G401 (cell line): ENCODE data around the gene CCDC124. TPM values are rescaled to one million over a fixed set of nuclear protein-coding genes. Genes with fewer than 3 reads are reported as not detected.
"Not testable (repeated sequence)": the region's sequence is repeated elsewhere in the genome, so short reads cannot be mapped to it uniquely, and the experiment has no call there.

Experiments
- DNase-seq: peaks from one replicate; pipeline ENCODE4 v3.0.0-alpha.2; 2015; ENCODE audit warnings: low spot score
- in situ Hi-C: cut with HindIII; loops from 2 replicates; pipeline ENCODE4 v1.10.0; 2016; ENCODE audit warnings: low sequenced_read_pairs, mixed read lengths
- total RNA-seq: library from RNA; depleted of rRNA; stranded (reverse); fragments of >200 nt; shearing (Covaris generic); gene quantifications from 2 replicates; pipeline ENCODE4 v1.2.3, GENCODE V29; 2014; rRNA removed

CCDC124 gene
- total RNA-seq, 1 experiment from 2014 or later, result 230 TPM

DNA sequence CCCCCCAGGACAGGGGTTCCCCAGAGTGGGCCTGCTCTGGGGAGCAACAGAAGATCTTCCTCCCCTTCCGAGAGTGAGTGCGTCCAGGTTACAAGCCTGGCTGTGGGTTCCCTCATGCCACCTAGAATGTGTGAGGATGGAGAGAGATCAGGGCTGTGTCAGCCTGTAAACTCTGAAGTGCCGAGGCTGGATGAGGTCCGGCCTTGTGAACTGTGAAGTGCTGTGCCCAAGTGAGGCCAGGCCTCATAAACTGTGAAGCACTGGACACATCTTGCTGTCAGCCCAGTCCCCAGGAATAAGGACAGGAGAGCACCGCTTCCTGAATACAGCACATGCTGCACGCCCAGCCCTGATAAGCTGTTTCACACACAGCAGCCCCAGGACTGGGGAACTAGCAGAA lies 41.7 kb downstream of the CCDC124 start:
- DNase-seq, result no peak
- in situ Hi-C loops, result no loop called here

DNA sequence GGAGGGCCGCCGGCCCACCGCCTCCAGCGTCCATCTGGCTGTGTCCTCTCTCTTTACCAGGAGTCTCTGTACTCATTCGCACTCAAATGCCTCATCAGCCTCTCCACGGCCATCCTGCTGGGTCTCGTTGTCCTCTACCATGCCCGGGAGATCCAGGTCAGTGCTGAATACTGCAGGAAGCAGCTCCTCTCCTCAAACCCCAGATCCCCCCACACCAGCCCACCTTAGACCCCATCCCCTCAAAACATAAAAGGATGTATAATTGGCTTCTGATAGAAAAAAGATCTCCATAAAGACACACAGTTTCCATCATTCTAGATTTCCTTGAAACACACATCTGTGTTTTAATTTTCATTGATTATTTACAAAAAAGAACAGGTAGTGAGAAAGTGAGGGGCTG lies 42.2 kb downstream of the CCDC124 start:
- no peak for DNase-seq
- in situ Hi-C loops, result no loop called here

DNA sequence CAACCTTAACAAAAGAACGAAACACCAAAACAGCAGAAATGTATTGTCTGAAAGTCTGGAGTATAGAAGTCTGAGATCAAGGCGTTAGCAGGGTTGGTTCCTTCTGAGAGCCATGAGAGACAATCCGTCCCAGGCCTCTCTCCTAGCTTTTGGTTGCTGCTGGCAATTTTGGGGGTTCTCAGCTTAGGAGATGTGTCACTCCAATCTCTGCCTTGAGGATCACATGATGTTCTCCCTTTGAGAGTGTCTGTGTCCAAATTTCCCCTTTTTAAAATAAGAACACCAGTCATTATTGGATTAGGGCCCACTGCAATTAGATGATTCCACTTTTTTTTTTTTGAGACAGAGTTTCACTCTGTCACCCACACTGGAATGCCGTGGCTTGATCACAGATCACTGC lies 44.2 kb downstream of the CCDC124 start:
- in situ Hi-C loops, result no loop called here
- DNase-seq, result no peak

DNA sequence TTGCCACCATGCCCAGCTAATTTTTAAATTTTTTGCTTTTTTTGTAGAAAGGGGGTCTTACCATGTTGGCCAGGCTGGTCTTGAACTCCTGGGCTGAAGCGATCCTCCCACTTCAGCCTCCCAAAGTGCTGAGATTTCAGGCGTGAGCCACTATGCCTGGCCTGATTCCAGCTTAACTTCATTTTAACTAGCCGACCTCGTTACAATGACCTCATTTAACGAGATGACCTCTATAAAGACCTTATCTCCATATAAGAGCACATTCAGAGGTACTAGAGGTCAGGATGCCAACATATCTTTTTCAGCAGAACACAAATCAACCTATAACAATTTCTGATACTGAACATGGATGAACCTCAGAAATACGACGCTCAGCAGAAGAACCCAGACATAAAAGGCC lies 44.7 kb downstream of the CCDC124 start:
- no peak for DNase-seq
- in situ Hi-C loops, result no loop called here

DNA sequence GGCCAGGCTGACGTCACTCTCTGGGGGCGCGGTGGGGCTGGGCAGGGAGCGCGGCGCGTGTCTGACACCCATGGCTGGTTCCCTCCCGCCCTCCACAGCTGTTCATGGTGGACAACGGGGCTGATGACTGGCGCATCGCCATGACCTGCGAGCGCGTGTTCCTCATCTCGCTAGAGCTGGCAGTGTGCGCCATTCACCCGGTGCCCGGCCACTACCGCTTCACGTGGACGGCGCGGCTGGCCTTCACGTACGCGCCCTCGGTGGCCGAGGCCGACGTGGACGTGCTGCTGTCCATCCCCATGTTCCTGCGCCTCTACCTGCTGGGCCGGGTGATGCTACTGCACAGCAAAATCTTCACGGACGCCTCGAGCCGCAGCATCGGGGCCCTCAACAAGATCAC lies 48.8 kb downstream of the CCDC124 start:
- in situ Hi-C loops, result no loop called here

DNA sequence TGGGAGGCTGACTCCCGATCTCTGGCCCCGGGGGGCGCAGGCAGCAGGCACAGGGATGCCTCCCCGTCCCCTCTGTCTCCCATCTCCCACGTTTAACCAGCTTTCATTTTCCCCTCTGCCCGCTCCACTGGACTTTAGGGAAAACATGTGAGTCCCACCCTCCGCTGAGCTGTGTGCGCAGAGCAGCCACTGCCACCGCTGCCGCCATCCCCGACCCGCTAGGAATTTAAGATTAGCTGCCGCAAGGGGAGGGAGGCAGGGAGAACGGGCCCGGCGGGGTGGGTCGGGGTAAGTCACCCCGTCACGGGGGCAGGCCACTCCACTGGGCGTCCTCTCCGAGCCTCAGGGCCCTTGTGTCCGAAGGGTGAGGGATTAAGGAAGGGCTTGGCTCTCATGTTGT lies 49.6 kb downstream of the CCDC124 start:
- in situ Hi-C loops, result no loop called here
- no peak for DNase-seq

More for the DNA sequence above, 48.8 kb downstream of the CCDC124 start:
- DNase-seq, result no peak

DNA sequence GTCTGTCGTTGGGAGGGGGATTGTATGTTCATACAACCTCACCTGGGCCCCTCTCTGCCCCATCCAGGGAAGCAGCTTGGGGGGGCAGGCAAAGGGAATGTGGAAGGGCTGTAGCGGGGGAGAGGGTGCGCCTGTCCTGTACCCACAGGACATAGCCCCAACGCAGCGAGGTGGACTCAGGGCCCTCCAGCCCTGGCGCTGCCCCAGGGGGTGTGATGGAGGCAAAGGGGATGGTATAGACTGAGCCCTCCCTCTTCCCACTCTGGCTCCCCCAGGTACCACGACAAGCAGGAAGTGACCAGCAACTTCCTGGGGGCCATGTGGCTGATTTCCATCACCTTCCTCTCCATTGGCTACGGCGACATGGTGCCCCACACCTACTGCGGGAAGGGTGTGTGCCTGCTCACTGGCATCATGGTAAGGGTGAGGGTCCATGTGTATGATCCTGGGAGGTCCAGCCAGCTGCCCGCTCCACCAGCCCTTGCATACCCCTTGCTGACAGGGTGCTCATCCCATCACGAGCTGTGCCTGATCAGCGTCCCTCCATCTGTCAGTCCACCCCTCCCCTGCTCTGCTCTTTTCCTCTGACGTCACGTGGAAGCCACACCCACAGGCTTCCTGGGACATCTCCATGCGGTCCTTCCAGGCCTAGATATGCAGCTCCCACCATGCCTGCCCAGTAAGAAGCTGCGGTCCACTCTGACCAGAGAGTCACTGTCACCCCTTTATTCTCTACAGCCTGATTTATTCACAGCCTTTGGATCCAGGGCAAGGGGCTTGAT lies 52.4 kb downstream of the CCDC124 start:
- in situ Hi-C loops, result no loop called here
- no peak for DNase-seq

DNA sequence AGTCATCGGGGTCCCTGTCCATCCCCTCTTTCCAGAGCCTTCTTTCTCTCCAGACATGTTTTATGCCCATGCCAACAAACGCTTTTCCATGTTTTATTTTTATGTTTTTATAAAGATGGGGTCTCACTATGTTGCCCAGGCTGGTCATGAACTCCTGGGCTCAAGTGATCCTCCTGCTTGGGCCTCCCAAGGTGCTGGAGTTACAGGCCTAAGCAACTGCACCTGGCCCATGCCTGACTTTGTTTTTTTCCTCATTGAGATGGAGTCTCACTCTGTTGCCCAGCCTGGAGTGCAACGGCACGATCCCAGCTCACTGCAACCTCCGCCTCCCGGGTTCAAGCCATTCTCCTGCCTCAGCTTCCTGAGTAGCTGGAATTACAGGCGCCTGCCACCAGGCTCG lies 53.8 kb downstream of the CCDC124 start:
- in situ Hi-C loops, DNase-seq: not testable (repeated sequence)

DNA sequence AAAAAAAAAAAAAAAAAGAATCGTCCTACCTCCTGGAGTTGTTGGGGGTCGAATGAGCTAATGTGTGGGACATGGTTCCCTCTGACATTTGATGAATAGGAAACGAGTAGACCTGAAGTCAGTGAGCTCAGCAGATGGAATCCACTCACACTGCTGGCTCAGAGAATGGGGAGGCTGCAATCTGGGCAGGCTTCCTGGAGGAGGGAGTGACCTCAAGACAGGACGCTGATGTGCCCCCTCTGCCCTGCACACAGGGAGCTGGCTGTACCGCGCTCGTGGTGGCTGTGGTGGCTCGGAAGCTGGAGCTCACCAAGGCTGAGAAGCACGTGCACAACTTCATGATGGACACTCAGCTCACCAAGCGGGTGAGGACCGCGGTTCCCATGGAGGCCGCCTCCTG lies 55.3 kb downstream of the CCDC124 start:
- in situ Hi-C loops, result no loop called here
- DNase-seq, result no peak

DNA sequence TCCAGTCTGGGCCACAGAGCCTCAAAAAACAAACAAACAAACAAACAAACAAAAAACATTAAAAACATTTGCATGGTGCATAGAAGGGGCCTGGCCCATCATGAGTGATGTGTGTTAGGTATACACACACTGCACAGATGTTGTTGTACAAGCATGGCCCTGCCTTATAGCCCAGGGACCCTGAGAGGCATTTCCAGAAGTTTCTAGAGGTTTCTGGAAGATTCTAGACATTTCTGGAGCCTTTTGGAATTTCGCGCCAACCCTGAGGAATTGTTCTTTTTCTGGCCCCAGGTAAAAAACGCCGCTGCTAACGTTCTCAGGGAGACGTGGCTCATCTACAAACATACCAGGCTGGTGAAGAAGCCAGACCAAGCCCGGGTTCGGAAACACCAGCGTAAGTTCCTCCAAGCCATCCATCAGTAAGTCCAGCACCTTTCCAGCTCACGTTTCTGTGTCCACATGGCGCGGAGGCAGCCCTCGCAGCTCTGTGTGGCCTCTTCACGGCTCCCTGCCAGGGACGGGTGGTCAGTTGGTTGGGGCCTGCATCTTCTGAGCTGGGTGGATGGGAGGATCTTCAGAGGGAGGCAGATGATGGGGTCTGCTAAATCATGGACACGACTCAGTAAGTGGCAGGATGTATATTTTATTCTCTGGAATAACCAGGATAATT lies 56.7 kb downstream of the CCDC124 start:
- no peak for DNase-seq
- in situ Hi-C loops, result loop anchor here (5.0 kb wide), 1 partner anchor 37 kb away; no protein-coding TSS in a partner anchor

DNA sequence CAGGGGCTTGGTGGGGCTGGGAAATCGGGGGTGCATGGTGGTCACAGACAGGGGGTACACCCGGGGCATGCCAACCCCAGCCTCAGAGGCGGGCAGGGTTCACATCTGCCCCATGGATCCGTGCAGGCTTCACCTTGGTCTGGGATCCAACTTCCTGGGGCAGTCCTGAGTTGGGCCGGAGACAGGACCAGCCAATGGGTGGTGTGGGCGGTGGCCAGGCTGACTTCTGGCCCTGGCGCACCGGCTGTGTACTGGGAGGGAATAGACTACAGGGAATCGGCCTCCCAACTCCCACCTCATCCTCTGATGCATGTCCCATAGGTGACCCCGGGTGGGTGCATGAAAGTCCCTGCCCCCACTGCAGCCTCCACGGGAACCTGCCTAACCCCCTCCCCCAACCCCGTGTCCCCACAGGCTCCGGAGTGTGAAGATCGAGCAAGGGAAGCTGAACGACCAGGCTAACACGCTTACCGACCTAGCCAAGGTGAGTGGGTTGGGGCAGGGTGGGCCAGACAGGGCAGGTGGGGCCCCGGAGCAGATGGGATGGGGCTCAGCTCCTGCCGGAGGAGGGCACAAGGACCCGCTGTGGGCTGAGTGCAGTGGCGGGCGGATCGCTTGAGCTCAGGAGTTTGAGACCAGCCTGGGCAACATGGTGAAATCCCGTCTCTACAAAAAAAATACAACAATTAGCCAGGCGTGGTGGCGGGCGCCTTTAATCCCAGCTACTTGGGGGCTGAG lies 60.4 kb downstream of the CCDC124 start:
- DNase-seq, result no peak
- in situ Hi-C loops, result loop anchor here (5.0 kb wide), 1 partner anchor 41 kb away; no protein-coding TSS in a partner anchor

Other genes with a start within 250 kb of the CCDC124 start
- 7.0 and 11.4 TPM in 2 replicates for gene UNC13A, start 244.7 kb upstream of the CCDC124 start, total RNA-seq
- gene MAP1S, start 213.5 kb upstream of the CCDC124 start, total RNA-seq, result 41.7 and 48.4 TPM in 2 replicates
- gene FCHO1, start 181.5 kb upstream of the CCDC124 start, total RNA-seq, result 4.9 and 9.3 TPM in 2 replicates
- not detected in 2 replicates for gene B3GNT3, start 137.9 kb upstream of the CCDC124 start, total RNA-seq
- not detected in 2 replicates for gene INSL3, start 111.5 kb upstream of the CCDC124 start, total RNA-seq
- gene JAK3, start 85.0 kb upstream of the CCDC124 start, total RNA-seq, result 3.2 and 4.6 TPM in 2 replicates
- 1,064 and 1,396 TPM in 2 replicates for gene RPL18A, start 73.1 kb upstream of the CCDC124 start, total RNA-seq
- gene SLC5A5, start 61.1 kb upstream of the CCDC124 start, total RNA-seq, result 3.2 and 6.5 TPM in 2 replicates
- gene KCNN1, start 34.1 kb downstream of the CCDC124 start, total RNA-seq, result 13.2 and 16.0 TPM in 2 replicates
- gene ARRDC2, start 75.2 kb downstream of the CCDC124 start, total RNA-seq, result 19.1 and 26.0 TPM in 2 replicates
- not detected in 2 replicates for gene IL12RB1, start 153.9 kb downstream of the CCDC124 start, total RNA-seq
- gene MAST3, start 164.8 kb downstream of the CCDC124 start, total RNA-seq, result 1.2 and 2.6 TPM in 2 replicates
- 7.9 and 31.5 TPM in 2 replicates for gene PIK3R2, start 220.1 kb downstream of the CCDC124 start, total RNA-seq
- gene IFI30, start 240.8 kb downstream of the CCDC124 start, total RNA-seq, result 77.6 and 103 TPM in 2 replicates